T1000 (cell line): ENCODE results near the gene PLD3.
"Not testable (repeated sequence)": the region's sequence is repeated elsewhere in the genome, so short reads cannot be mapped to it uniquely, and the experiment has no call there.

Experiments
- DNase-seq: peaks from one replicate; lab custom pipeline; 2025; ENCODE audit warnings: mixed read lengths; lab: John Stamatoyannopoulos, UW

PLD3 gene

GRCh38 chr19:40389404-40390083 is 41.0 kb downstream of the PLD3 start:
- DNase-seq = no peak

DNA sequence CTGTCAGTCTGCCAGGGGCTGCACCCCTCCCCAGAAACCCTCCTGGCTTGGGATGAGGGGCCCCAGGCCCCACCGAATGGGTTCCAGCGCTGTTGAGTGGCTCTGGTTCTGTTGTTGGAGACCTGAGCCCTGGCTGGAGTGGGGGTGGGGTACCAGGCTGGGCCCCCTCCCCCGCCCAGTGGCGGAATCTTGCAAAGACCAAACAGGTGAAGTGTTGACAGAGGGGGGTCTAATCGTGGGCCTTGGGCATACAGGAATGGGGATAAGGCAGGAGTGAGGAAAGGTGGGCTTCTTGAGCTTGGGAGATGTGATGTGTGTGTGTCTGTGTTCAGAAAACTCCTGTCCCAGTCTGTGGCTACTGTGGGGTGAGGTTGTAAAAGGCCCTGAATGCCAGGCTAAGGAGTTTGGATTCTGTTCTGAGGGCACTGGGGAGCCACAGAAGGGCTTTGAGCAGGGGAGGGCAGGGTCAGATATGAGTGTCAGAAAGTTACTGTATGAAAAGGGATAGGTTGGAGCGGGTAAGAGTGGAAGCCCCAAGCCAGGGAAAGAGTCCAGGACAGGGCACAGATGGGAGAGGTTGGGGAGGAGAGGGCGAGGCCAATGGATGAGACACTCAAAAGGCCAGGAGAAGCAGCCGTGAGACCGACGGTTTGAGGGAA is 41.7 kb downstream of the PLD3 start, which contains the start of gene HIPK4:
Gene HIPK4 (minus strand): TSS at position 98 of the 659 bp plus-strand sequence. CDS start 279 bp downstream, outside the sequence.
- DNase-seq = no peak

GRCh38 chr19:40392123-40392522 is 43.6 kb downstream of the PLD3 start:
- DNase-seq = no peak

DNA sequence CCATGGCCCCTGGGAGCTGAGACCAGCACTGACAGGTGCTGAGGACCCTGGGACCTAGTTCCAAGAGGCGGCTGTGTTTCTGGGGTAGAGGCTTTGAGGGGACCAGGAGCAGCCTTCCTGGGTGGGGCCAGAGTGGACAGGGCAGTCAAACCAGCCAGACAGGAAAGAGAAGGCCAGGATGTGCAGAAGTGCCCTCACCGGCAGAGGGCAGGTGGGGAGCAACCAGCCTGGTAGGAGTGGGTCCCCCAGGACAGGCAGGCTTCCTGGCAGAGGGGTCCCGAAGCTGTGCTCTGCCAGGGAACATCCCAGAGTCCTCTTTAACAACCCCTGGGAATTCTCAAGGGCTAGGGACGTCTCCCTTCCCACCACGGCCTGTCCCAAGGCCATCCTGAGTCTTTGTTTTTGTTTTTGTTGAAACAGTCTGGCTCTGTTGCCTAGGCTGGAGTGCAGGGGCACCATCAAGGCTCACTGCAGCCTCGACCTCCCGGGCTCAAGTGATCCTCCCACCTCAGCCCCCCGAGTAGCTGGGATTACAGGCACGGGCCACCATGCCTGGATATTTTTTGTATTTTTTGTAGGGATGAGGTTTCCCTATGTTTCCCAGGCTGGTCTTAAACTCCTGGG is 44.5 kb downstream of the PLD3 start:
- no peak for DNase-seq

DNA sequence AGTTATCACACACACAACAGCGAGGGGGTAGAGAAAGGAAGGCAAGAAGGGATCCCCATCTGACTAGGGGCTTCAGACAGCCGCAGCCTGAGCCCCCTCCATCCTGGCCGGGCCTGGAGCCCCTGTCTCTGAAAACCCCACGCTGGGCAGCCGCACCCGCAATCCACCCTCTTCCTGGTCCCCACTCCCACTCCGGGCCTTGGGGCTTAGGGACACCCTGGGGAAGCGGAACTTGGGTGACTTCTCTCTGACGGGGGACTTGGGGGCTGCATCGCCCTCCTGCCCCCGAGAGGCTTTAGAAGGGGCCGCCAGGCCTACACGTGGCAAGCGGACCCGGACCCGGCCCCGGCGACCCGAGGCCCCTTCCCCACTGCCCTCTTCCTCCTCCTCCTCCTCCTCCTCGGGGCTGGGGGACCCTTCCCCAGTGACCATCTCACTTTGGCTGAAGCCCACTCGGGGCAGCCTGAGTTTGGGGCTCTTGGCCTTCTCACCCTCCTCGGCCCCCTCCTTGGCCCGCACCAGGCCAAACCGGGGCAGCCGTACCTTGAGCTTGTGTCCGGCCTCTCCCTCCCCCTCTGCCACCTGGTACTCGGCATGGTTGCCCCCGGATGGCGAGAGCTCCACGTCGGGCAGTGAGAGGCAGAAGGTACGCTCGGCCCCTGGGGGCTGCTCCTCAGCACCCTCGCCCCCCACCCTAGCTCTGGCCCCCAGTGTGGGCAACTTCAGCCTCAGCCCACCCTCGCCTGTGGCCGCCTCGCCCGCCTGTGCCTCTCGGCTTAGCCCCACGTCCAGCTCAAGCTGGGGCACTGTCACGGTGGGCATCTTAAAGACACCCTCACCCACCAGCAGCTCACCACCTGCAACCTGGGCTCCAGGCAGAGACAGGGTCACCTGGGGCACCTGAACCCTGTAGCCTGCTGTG is 45.7 kb downstream of the PLD3 start:
- DNase-seq = no peak

- no peak for DNase-seq
These were observed 46.3 kb downstream of the PLD3 start for GRCh38 chr19:40394816-40395210.

GRCh38 chr19:40395956-40396355 is 47.5 kb downstream of the PLD3 start:
- no peak for DNase-seq

DNA sequence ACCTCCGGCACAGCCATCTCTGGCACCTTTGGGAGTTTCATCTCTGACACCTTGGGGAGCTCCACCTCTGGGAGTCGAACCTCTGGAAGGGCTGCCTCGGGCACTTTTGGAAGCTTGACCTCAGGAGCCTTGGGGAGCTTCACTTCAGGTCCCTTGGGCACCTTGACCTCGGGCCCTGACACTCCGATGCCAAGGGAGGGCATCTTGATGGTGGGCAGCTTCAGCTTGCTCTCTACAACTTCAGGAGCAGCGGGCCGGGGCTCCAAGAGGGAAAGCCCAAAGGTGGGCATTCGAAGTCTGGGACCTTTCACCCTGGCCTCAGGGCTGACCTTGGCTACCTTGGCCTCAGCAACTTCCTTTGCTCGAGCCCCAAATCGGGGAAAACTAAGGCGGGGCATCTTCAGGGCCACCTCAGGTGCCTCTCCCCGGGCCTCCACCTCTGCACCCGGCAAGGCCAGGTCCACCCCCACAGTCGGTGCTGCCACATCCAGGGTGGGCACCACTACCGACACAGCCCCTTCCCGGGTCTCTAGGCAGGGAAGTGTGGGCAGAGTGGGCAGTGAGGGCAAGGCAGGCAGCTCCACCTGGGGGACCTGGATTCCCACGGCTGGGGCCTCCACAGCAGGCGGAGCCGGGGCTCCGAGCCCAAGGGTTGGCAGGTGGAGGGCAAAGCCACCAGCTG is 48.5 kb downstream of the PLD3 start:
- DNase-seq = no peak

DNA sequence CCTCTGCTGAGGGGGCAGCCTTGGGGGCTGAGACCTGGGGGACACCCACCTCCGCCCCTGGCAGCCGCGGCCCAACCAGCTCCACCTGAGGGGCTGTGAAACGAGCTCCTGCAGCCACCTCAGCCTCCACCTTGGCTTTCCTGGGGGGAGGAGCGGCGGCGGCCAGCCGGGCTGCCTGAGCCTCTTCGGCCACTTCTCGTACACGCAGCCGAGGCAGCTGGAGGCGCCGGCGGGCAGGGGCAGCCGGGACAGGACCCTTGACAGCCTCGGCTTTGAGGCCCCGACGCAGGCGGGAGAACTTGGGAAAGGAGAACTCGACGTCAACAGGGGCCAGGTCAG is 49.0 kb downstream of the PLD3 start:
- DNase-seq = no peak

- DNase-seq = no peak
These were observed 50.1 kb downstream of the PLD3 start for GRCh38 chr19:40398417-40399131.

GRCh38 chr19:40400559-40400958 is 52.1 kb downstream of the PLD3 start:
- DNase-seq = no peak

GRCh38 chr19:40403262-40403984 is 54.9 kb downstream of the PLD3 start:
- DNase-seq = peak; percentile 85

DNA sequence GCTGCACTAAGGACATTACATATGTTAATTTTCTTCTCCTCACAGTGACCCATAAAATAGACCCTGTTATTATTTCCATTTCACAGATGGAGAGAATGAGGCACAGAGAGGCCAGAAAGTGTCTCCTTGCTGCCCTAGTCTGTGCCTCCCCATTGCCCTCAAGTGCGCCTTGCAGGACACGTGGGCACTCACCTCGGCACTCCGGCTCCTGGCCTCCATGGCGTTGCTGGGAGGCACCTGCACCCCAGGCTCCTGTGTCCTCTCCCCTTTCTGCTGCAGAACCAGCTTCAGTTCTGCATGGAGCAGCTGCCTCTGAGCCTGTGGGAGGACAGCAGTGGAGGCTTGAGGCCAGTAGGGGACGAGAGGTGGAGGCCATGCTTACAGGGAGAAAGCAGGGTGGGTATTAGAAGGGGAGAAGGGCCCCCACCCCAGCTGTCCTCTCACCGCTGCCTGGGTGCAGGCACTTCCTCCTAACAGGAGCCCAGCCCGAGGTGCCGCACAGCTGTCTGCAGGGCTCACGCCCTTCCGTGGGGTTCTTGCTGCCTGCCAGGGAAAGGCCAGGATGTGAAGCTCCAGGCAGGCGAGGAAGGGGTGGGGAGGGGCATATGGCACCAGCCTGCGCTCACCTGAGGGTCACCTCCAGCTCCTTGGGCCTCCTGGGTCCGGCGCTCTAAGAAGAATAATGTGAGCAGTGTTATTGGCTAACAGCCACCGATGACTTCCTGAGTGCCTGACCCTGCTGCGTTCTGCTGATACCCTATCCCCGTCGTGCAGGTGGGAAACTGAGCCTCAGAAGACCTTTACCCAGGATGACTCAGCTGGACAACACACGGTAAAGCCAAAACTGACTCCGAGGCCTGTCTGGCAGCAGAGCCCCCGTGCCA is 59.5 kb downstream of the PLD3 start:
- no peak for DNase-seq

- DNase-seq = not testable (repeated sequence)
These were observed 60.1 kb downstream of the PLD3 start for GRCh38 chr19:40408598-40408925.

GRCh38 chr19:40410030-40410389 is 61.5 kb downstream of the PLD3 start:
- no peak for DNase-seq

GRCh38 chr19:40411125-40411842 is 62.8 kb downstream of the PLD3 start:
- no peak for DNase-seq

GRCh38 chr19:40411958-40412499 is 63.5 kb downstream of the PLD3 start:
- no peak for DNase-seq

GRCh38 chr19:40412866-40413265 is 64.4 kb downstream of the PLD3 start:
- no peak for DNase-seq
